Astrocyte of the cerebellum (primary cell): Measurements from ENCODE around the gene MRPL45.

Source experiments
- DNase-seq: peaks from one replicate; pipeline ENCODE4 v3.0.0-alpha.2; 2011; ENCODE audit warnings: low read depth
- H3K4me3 ChIP-seq: 2 replicates; pipeline ENCODE4 v1.5.1; 2011; ENCODE audit warnings: mild to moderate bottlenecking, low read depth, low read length, moderate library complexity
- in situ Hi-C: cut with HindIII; loops from 2 replicates; pipeline ENCODE4 v1.10.0; 2017; ENCODE audit warnings: low sequenced_read_pairs
- TF ChIP-seq, protein P1 (sequence below): IDR thresholded peaks from 2 replicates; pipeline ENCODE4 v1.5.1; 2012; ENCODE audit warnings: low read length, low read depth, moderate library complexity, mild to moderate bottlenecking; ENCODE audit errors: missing control alignments

The MRPL45 gene

DNA sequence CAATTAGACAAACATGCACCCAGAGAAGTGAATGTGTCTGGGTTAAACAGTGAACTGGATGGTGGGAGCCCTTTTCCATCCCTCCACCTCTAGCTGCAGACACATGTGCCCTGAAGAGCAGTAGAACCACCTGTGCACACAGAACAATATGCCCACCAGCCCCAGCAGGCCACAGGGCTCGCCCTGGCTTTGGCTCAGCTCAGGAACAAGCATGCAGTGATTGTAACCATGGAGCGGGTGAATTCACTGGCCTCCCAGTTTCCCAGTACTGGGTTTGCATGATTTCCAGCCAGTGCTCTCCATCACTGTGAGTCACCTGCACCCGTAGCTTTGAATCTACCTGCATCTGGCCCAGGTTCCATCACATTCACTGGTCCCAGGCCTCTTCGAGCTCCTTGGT lies 41.6 kb downstream of the MRPL45 start:
- TF ChIP-seq, protein P1, sequence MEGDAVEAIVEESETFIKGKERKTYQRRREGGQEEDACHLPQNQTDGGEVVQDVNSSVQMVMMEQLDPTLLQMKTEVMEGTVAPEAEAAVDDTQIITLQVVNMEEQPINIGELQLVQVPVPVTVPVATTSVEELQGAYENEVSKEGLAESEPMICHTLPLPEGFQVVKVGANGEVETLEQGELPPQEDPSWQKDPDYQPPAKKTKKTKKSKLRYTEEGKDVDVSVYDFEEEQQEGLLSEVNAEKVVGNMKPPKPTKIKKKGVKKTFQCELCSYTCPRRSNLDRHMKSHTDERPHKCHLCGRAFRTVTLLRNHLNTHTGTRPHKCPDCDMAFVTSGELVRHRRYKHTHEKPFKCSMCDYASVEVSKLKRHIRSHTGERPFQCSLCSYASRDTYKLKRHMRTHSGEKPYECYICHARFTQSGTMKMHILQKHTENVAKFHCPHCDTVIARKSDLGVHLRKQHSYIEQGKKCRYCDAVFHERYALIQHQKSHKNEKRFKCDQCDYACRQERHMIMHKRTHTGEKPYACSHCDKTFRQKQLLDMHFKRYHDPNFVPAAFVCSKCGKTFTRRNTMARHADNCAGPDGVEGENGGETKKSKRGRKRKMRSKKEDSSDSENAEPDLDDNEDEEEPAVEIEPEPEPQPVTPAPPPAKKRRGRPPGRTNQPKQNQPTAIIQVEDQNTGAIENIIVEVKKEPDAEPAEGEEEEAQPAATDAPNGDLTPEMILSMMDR = no peak
- in situ Hi-C loops = no loop called here

DNA sequence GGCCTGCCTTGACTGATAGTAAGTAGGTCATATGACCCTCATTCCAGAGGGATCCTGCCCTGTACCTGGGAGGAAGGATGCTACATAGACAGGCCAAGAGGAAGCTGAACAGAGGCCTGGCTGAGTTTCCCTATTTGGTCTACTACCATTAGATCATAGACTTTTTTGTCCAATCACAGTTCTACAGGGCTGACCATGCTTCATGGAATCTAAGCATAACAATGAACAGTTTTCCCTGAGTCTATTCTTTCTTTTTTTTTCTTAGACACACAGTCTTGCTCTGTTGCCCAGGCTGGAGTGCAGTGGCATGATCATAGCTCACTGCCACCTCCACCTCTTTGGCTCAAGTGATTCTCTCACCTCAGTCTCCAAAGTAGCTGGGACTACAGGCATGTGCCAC lies 42.9 kb downstream of the MRPL45 start:
- DNase-seq = no peak
- in situ Hi-C loops = no loop called here
- H3K4me3 ChIP-seq = no peak overlapping the region
- TF ChIP-seq, protein P1 = no peak

More for the DNA sequence above, 41.6 kb downstream of the MRPL45 start:
- no peak for DNase-seq
- no peak overlapping the region for H3K4me3 ChIP-seq

DNA sequence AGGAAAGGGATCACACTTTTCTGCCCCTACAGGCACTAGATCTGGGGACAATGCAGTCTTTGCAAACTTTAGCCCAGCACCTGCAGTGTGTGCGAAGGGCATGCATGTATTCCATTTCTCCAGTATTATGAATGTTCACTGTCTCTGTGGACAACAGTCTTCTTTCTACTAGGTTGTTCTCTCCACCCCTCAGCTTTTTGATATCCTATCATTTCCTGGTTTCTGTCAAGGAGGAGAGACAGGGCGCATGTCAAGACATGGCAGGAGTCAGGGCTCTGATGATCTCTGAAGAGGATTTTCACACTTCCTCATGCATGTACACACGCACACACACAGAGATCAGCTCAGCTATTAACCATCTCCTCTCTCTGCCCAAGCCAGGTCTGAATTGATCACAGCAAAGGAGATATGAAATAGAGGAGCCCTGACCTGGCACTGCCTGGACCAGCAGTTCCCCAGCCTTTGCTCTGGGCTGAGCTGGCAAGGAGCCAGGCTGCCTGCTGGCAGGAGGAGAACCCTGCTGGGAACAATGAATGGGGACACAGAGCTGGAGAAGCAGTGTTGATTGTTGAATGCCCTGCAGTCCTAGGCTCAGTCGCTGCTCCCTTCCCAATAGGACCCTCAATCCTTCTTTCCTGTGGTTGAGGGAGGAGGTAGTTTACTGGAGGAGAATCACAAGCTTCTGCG lies 44.2 kb downstream of the MRPL45 start:
- TF ChIP-seq, protein P1 = no peak
- no peak for DNase-seq
- no peak overlapping the region for H3K4me3 ChIP-seq
- in situ Hi-C loops = no loop called here

DNA sequence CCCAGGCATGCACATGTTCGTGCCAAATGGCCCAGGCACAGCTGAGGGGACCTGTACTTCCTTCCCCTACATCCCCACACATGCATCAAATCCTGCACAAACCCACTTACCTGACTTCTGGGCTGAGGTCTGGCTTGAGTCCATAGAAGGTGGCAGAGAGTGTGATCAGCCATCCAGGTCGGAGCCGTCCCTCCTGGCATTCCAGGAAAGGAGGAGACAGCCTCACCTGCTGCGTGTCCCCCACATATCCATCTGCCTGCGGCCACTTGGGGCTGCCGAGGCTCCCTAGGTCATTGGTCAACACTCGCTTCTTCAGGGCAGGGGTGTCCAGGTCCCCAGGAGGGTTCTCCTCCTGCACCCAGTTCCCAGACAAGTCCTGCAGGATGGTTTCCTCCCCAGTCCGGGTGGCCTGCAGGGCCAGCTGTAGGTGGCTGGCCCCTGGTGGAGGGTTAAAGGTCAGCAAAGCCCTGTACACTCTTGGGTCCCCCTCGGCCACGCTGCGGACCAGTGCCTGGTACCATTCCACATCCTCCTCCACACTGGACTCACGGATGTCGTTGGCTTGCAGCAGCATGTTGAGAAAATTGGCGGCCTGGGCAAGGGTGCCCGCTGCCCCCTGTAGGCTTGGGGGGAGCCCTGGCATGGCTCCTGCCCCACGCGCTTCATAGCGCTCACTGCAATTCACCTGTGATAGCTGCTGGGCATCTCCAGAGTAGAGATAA lies 46.1 kb downstream of the MRPL45 start:
- in situ Hi-C loops = no loop called here
- TF ChIP-seq, protein P1 = no peak
- H3K4me3 ChIP-seq = no peak overlapping the region
- no peak for DNase-seq

DNA sequence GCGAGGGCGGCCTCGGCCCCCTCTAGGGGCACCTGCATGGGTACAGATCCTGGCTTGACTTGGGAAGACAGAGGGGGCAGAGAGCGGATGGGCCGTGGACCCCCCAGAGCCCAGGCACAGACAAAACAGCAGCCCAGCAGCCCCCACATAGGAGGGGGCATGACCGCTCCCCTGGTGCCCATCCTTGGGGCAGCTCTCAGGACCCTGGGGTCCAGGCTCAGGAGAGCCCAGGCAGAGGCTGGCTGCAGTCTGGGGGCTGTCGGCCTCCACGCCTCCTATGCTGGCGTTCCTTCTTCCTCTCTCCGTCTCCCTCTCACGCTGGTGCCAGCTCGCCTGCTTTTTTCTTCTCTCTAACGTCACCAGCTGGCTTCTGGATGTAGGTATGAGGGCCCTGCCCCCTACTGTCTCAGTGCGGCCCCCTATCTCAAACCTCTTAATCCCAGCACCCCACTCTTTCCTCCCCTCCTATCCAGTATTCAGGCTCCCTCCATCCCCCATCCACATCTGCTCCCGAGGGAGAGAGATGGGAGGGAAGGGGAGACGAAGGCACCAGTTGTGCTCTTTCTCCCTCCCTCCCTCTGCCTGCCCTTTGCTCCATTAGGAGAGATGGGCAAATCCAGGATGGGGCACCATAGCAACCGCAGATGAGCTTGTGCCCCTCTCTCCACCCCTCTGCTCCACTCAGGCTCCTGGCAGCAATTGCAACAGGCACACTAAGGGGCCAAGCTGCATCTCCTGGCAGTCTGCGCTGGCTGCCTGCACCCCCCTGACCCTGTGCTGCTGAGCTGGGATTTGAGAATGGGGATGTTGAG lies 46.8 kb downstream of the MRPL45 start, which contains the start of gene GPR179:
Gene GPR179 (minus strand): TSS at position 349 of the 812 bp plus-strand sequence. CDS start 167 bp downstream, at position 182.
- in situ Hi-C loops = no loop called here
- H3K4me3 ChIP-seq = no peak within 1 kb of the TSS
- TF ChIP-seq, protein P1 = no peak

DNA sequence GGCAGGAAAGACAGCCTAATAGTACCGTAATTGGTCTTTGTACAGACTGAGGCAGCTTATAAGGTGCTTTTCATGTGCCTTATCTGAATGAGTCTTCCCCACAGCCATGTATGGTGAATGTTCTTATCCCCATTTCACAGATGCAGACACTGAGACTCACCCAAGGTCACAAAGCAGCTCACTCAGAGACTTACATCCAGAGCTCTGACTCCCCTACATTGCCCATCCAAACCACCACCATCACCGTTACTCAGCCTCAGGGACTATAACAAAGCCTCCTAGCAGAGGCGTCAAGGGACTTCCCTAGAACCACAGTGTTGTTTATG lies 47.4 kb downstream of the MRPL45 start:
- in situ Hi-C loops = no loop called here
- no peak for DNase-seq
- H3K4me3 ChIP-seq = no peak overlapping the region
- TF ChIP-seq, protein P1 = no peak

More for the DNA sequence above, 46.8 kb downstream of the MRPL45 start, which contains the start of gene GPR179:
- no peak for DNase-seq
